OCI-LY7 (cell line): ENCODE data around the gene NOL9.

Experiments used
- CTCF ChIP-seq: fragments of 200-600 bp; sonication (generic); conservative IDR thresholded peaks from 2 replicates; pipeline ENCODE4 v1.5.1; 2014; ENCODE audit warnings: mild to moderate bottlenecking, antibody characterized with exemption, low read length, moderate library complexity, mixed read lengths
- EZH2phosphoT487 ChIP-seq: fragments of 200-600 bp; sonication (generic); IDR thresholded peaks from 2 replicates; pipeline ENCODE4 v1.6.1; 2018; ENCODE audit warnings: low read depth, borderline replicate concordance, mild to moderate bottlenecking, mixed run types, antibody characterized with exemption, low read length, moderate library complexity, mixed read lengths

- TF ChIP-seq CTCF (no peak), EZH2phosphoT487 (no peak)
Observed at GRCh38 chr1:6588128-6588892, 34.0 kb upstream of the NOL9 start.
